ENCODE measurements around the gene ZNF891. TPM values are rescaled to one million over a fixed set of nuclear protein-coding genes. Genes with fewer than 3 reads are reported as not detected.

ZNF891 gene
- total and polyA plus RNA-seq, 2 of the 13 experiments (the other 11 are each of a cell fraction or from before 2014, with no cell fraction given) = 1.3 to 2.1 TPM

DNA sequence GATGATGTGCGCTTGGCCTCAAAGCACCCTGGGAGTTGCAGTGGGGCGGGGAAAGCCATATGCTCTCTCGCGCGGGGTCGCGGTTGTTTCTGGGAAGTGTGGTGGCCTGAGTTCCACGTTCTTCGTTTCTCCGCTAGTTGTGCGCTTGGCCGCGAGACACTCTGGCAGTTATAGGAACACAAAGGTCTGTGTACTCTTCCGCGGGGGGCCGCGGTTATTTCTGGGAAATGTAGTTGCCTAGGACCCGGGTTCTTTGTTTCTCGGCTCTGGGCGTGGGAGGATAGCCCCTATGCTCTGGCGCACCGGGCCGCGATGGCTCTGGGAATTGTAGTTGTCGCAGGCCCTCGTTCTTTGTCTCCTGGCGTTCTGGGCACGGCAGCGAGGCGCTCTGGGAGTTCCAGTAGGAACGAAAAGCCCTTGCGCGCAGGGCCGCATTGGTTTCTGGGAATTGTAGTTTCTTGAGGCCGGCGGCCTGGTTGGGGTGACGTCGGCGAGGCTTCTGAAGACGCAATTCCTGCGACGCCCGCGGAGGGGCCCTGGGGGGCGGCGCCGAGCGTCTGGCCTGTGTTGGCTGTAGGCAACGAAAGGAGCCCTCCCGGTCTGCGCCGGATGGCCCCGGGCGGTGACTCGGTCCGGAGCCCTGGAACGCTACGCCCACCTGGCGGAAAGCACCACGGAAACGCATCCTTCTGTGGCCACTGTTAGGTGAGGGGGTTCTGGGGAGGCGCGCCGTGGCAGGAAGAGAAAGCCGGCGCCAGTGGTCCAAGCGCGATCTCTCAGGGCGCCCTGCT is 49.5 kb downstream of the ZNF891 start, which contains the start of gene ZNF140 (continued):
- TF ChIP-seq ZNF747 (CRISPR knock-in tag; IDR thresholded peaks at IDR 0.05; ENCODE audit: borderline replicate concordance) = no peak
- no peak; the same call in 1 of the 2 replicates for TF ChIP-seq MEIS2 (CRISPR knock-in tag; IDR thresholded peaks at IDR 0.05)
- peak; percentile 66; the same call in 1 of the 2 replicates for TF ChIP-seq SNAPC2 (CRISPR knock-in tag; IDR thresholded peaks at IDR 0.05)
- TF ChIP-seq, protein P1, sequence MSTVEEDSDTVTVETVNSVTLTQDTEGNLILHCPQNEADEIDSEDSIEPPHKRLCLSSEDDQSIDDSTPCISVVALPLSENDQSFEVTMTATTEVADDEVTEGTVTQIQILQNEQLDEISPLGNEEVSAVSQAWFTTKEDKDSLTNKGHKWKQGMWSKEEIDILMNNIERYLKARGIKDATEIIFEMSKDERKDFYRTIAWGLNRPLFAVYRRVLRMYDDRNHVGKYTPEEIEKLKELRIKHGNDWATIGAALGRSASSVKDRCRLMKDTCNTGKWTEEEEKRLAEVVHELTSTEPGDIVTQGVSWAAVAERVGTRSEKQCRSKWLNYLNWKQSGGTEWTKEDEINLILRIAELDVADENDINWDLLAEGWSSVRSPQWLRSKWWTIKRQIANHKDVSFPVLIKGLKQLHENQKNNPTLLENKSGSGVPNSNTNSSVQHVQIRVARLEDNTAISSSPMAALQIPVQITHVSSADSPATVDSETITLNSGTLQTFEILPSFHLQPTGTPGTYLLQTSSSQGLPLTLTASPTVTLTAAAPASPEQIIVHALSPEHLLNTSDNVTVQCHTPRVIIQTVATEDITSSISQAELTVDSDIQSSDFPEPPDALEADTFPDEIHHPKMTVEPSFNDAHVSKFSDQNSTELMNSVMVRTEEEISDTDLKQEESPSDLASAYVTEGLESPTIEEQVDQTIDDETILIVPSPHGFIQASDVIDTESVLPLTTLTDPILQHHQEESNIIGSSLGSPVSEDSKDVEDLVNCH (CRISPR knock-in tag; IDR thresholded peaks at IDR 0.05) = no peak
- TF ChIP-seq BRD4 (CRISPR knock-in tag; IDR thresholded peaks at IDR 0.05) = no peak
- TF ChIP-seq ZNF670 (CRISPR knock-in tag; IDR thresholded peaks at IDR 0.05; ENCODE audit: borderline replicate concordance) = peak; percentile 68; the same call in 1 of the 2 replicates
- TF ChIP-seq MXD4 (CRISPR knock-in tag; IDR thresholded peaks at IDR 0.05) = no peak
- peak; percentile 48 for TF ChIP-seq SKI (IDR thresholded peaks at IDR 0.05; ENCODE audit: partially characterized antibody)
- no peak for TF ChIP-seq ZSCAN12 (CRISPR knock-in tag; IDR thresholded peaks at IDR 0.05)
- peak; percentile 27; the same call in 1 of the 2 replicates for TF ChIP-seq GZF1 (CRISPR knock-in tag; IDR thresholded peaks at IDR 0.05)
- TF ChIP-seq, protein P2, sequence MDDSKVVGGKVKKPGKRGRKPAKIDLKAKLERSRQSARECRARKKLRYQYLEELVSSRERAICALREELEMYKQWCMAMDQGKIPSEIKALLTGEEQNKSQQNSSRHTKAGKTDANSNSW (CRISPR knock-in tag; IDR thresholded peaks at IDR 0.05; ENCODE audit: borderline replicate concordance) = 0 out of 2 replicates have a peak, but pooled peaks have one; percentile 43
- peak; percentile 34 for TF ChIP-seq TEAD3 (CRISPR knock-in tag; optimal IDR thresholded peaks at IDR 0.05; ENCODE audit: borderline replicate concordance)
- TF ChIP-seq, protein P3, sequence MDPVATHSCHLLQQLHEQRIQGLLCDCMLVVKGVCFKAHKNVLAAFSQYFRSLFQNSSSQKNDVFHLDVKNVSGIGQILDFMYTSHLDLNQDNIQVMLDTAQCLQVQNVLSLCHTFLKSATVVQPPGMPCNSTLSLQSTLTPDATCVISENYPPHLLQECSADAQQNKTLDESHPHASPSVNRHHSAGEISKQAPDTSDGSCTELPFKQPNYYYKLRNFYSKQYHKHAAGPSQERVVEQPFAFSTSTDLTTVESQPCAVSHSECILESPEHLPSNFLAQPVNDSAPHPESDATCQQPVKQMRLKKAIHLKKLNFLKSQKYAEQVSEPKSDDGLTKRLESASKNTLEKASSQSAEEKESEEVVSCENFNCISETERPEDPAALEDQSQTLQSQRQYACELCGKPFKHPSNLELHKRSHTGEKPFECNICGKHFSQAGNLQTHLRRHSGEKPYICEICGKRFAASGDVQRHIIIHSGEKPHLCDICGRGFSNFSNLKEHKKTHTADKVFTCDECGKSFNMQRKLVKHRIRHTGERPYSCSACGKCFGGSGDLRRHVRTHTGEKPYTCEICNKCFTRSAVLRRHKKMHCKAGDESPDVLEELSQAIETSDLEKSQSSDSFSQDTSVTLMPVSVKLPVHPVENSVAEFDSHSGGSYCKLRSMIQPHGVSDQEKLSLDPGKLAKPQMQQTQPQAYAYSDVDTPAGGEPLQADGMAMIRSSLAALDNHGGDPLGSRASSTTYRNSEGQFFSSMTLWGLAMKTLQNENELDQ (CRISPR knock-in tag; IDR thresholded peaks at IDR 0.05; ENCODE audit: borderline replicate concordance) = no peak
- no peak for TF ChIP-seq ZFP90 (CRISPR knock-in tag; IDR thresholded peaks at IDR 0.05; ENCODE audit: borderline replicate concordance)
- TF ChIP-seq NCOA1 (CRISPR knock-in tag; IDR thresholded peaks at IDR 0.05) = no peak
- TF ChIP-seq ZFP37 (CRISPR knock-in tag; IDR thresholded peaks at IDR 0.05; ENCODE audit: borderline replicate concordance) = 0 out of 2 replicates have a peak, but pooled peaks have one; percentile 3
- peak; percentile 36; the same call in 1 of the 2 replicates for TF ChIP-seq ZNF788 (CRISPR knock-in tag; IDR thresholded peaks at IDR 0.05; ENCODE audit: borderline replicate concordance)
- peak; percentile 82 for TF ChIP-seq ASH2L (IDR thresholded peaks at IDR 0.05; ENCODE audit: insufficient read length, low read depth, low read length)
- no peak for TF ChIP-seq HMGA1 (CRISPR knock-in tag; conservative IDR thresholded peaks at IDR 0.05)
- TF ChIP-seq ZNF552 (CRISPR knock-in tag; IDR thresholded peaks at IDR 0.05; ENCODE audit: borderline replicate concordance) = no peak
- TF ChIP-seq SMAD3 (CRISPR knock-in tag; IDR thresholded peaks at IDR 0.05) = 0 out of 2 replicates have a peak, but pooled peaks have one; percentile 61
- TF ChIP-seq NFYC (CRISPR knock-in tag; IDR thresholded peaks at IDR 0.05) = 0 out of 2 replicates have a peak, but pooled peaks have one; percentile 1
- no peak for TF ChIP-seq ZNF672 (CRISPR knock-in tag; IDR thresholded peaks at IDR 0.05)
- TF ChIP-seq ZFP62 (CRISPR knock-in tag; IDR thresholded peaks at IDR 0.05) = no peak
- no peak for TF ChIP-seq MZF1 (CRISPR knock-in tag; IDR thresholded peaks at IDR 0.05; ENCODE audit: borderline replicate concordance)

Measured in HepG2 (cell line).